GM19324 (cell line): Measurements from ENCODE around the gene F13A1.

ENCODE experiments used
- ATAC-seq: cut with Tn5 transposase; IDR thresholded peaks from one replicate; pipeline ENCODE4 v1.9.1; 2021; ENCODE audit warnings: mild to moderate bottlenecking, moderate library complexity; ENCODE audit not compliant: unreplicated experiment, low FRiP score

The F13A1 gene

GRCh38 chr6:6319952-6320811, at the start of gene F13A1:
Gene F13A1, minus strand, starts transcription at chr6:6320662. Its CDS starts 1,998 bp downstream, at chr6:6318664.
- ATAC-seq, result no peak

GRCh38 chr6:6368684-6369052, 48.2 kb upstream of the F13A1 start:
- no peak for ATAC-seq

GRCh38 chr6:6368040-6368683, 47.7 kb upstream of the F13A1 start:
- ATAC-seq, result no peak

DNA sequence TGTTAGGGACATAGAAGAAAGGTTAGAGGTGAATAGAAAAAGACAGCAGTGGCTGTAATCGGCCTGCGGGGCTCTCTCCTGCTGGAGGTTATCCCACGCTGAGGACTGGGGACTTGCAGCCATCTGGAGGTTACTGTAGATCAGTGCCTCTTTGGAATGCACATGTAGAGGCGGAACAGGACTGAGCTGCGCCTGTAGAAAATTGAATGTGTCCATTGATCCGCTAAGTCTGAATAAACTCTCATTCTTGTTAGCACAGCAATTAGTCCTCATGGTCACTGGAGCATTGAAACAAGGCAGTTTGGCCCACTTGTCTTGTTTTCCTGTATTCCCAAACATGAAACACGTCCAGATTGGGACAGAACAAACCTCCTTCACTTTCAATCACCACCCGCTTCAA, 46.3 kb upstream of the F13A1 start:
- no peak for ATAC-seq

DNA sequence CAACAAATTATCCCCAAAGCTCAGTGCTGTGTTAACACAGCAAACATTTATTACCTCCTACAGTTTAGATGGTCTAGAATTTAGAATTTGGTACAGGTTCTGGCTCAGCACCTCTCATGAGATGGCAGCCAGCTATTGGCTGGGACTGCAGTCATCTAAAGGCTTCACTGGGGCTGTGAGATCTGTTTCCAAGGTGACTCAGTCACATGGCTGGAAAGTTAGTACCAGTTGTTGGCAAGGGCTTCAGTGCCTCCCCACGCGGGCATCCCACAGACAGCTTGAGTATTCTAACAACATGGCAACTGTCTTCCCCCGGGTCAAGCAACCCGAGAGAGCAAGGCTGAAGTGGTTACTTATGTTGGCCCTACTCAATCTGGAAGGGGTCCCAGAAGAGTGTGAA, 44.8 kb upstream of the F13A1 start:
- no peak for ATAC-seq

DNA sequence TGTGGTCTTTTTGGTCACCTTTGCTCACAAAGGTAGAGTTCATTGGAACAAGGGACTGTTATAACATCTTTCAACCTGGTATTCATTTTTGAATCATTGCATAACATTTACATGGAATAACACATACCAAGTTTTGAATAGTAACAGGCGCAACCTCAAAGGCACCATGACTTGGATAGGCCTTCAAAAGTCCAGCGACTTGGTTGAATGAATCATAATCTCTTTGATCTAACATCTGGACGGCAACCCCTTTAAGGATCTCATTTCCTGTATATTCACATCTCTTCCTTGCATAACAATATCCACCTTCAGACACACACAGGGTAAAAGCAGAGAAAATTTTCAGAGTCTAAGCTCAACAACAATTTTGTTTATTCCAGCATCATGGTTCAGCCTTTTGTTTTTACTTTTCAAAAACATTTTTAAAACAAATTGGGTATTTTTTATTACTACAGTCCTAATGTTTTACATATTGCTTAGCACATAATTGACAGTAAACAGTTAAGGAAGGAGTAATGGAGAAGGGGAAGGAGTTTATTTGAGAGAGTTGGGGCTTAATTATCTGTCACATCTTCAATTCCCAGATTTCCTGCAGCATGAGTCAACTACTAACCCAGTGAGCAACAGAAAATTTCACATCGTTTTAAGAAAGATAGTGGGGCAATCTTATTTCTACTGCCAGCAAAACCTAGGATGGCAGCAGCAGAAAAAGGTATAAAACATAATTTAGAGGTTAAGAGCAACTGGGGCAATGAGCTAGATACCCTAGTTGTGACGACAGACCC, 41.8 kb upstream of the F13A1 start:
- no peak for ATAC-seq

DNA sequence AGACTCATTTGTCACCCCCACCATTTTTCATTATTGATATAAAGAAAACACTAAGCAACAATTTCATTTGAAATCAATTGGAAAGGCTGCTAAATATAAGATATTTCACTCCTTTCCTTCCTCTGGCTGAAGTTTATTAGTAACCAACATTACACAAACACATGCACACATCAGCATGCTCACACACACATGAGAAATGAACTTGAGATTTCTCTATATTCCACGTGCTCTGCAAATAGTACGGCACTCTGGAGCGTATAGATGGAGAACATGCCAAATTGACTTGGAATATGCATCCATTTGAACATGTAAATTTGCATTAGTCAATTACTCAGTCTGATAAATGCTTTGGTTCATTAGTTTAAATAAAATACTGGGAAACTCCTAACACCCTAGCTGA, 37.1 kb upstream of the F13A1 start:
- ATAC-seq, result no peak

GRCh38 chr6:6357032-6357431, 36.6 kb upstream of the F13A1 start:
- no peak for ATAC-seq

- ATAC-seq, result no peak
Observed at GRCh38 chr6:6352772-6353171, 32.3 kb upstream of the F13A1 start.

GRCh38 chr6:6351511-6352025, 31.1 kb upstream of the F13A1 start:
- ATAC-seq, result no peak

DNA sequence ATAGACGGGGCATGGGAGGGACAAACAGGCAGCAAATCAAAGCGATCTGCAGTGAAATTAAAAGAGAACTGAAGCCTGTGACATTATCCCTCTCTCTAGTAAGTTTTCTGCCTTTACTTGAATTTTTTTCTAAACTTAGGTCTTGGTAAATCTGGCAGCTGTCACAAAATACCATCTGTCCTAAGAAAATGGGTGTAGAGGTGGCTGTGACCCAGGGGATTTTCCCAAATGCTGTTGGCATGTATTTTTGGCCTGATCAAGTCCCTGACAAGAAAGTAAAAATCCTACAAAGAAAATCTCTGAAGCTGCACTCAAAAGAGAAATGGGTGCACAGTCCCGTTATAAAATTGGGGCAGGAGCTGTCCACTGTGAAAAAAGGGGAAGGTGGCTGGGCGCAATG, 30.2 kb upstream of the F13A1 start:
- ATAC-seq, result no peak

GRCh38 chr6:6348256-6348655, 27.8 kb upstream of the F13A1 start:
- ATAC-seq, result no peak

DNA sequence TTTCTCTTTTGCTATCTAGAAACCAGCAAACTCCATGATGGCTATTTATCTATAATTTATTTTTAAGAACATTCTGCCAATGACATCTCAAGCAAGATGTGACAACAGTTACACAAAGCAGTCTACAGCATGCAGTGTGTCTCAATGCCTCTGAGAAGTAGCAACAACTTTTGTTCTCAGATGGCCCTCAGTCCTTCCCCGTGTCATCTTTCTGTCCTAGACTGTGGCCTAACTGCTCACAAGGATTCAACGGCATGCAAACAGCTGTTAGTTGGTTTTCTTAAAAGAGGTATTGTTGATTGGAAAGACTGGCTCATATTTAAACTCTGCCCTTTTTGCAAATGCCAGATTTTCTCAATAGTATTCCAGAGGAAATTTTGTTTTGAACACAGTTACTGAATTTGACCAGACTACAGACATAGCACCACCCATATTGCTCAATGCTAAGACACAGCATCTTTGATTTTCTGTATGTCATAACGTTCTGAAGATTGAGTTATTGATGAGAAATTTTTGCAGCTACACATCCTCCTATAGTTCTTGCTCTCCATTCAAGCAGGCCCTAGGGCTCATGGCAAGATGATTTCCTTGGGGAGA, 26.1 kb upstream of the F13A1 start:
- no peak for ATAC-seq

DNA sequence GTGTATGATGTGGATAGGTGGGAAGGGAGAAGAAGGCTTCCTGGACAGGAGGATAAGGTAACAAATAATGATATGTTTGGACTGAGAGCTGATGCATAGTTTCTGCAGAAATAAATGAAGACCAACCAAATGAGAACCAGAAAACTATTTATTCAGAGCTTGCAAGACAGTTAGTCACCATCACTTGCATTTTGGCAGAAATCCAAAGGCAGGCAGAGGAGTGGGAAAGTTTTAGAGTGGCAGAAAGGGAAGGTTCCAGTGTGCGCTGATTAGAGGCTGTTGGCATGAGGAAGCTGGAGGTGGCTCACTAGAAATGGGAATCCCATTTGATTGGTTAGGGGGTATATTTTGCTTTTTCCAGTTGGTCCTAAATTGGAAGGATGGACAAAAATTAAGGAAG, 13.0 kb upstream of the F13A1 start:
- ATAC-seq, result no peak

DNA sequence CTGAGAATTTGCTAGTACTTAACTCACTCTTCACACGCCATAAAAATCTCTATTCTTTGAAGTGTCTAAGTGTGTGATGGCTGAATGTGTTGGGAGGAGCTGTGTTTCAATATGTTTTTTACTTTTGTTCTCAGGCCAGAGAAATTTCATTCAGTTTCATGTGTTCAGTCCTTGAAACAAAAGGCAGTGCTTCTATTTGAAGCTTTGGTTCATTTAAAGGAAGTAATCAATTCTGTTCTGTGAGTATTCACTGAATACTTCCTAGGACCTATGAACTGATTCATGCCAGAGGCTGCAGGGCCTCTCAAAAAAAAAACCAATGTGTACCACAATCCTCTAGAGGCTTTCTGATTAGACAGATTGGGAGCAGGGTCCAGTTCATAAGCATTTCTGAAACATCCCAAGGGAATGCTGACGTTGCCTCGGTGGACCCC, 12.4 kb upstream of the F13A1 start:
- peak; percentile 35 for ATAC-seq

DNA sequence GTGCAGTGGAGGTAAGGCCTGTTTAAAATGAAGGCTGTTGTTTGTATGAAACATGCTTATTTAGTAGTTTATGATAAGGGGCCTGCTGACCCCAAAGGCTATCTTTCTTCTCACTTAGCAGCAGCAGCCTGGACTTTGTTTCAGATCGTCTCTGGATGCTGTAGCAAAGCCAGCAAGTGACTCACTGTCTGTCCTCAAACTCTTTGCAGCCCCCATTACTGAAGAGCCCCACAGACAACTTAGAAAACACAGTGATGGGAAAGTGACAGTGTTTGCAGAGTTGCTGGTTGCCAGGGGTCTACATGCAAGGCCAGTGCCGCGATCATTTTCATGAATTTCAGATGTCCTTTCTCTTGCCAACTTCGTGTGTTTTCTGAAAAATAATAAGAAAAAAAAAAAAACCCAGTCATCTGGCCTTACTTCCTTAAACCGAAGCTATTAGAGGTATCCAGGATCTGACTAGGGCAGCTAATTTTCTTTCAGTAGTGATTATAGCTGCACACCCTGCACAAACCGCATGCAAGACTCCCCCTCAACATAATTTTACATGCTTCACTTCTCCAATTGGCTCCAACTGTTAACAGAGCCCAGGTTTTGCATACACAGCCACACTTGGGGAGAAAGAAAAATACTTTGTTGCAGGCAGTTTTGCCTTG, 11.6 kb upstream of the F13A1 start:
- peak; percentile 83 for ATAC-seq

GRCh38 chr6:6331393-6331792, 10.9 kb upstream of the F13A1 start:
- ATAC-seq, result peak; percentile 54

- no peak for ATAC-seq
Observed at GRCh38 chr6:6330407-6330806, 9.9 kb upstream of the F13A1 start.

DNA sequence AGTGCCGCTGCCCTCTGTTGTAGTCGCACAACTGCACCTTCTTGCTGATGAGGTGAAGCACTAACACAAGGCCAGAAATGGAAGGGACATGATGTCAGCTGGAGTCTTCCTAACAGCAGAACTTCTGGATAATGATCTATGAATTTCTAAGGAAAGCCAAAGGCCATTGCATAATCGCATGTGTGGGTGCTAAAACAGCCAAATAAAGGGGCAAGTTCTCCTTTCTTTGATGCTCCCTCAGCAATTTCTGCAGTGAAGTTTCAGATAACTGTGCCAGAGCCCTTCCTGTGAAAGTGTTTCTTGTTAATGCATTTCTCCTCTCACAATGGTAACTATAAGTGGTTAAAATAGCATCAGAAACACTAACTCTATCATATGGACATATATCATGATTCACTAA, 8.0 kb upstream of the F13A1 start:
- no peak for ATAC-seq

DNA sequence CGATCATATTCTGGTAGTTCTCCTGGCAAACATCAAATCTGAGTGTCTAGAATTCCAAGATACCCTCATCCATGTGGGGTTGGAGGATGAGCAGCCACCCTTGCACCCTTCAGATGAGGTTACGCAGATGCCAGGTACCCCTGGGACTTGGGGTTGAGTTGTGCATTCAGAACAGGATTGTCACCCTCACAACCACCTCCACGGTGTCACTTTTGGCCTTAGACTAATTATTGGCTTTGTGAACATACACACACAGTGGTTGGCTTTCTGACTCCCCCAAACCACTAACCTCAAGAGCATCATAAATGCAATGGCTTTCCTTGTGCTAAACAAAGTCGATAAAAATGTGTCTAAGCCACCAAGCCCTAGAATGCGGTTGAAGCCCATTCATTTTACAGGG, 2.9 kb upstream of the F13A1 start:
- no peak for ATAC-seq
